SK-N-SH treated with all-trans-retinoic acid at 6 μM for 48 hours (cell line): Measurements from ENCODE around the gene ATP1B1.

Experiments used
- ATAC-seq: fragments of 200-7000 bp; cut with Tn5 transposase; 3 replicates; pipeline ENCODE4 v1.9.1; 2020; ENCODE audit warnings: mild to moderate bottlenecking, moderate library complexity
- ARNTL ChIP-seq: fragments of 450-650 bp; formaldehyde crosslinking; IDR thresholded peaks from 2 replicates; pipeline ENCODE4 v1.5.0; 2020; ENCODE audit warnings: low read depth, mild to moderate bottlenecking, moderate library complexity, borderline replicate concordance
- BACH2 ChIP-seq: fragments of 250-450 bp; sonication (Bioruptor Pico); IDR thresholded peaks from 2 replicates; pipeline ENCODE4 v1.9.0; 2021; ENCODE audit warnings: mild to moderate bottlenecking, borderline replicate concordance
- CREB5 ChIP-seq: fragments of 250-450 bp; sonication (Bioruptor Pico); IDR thresholded peaks from 2 replicates; pipeline ENCODE4 v1.5.1; 2020; ENCODE audit warnings: low read depth, mild to moderate bottlenecking, moderate library complexity
- CSDC2 ChIP-seq: fragments of 250-450 bp; sonication (Bioruptor Pico); IDR thresholded peaks from 2 replicates; pipeline ENCODE4 v1.5.0; 2020; ENCODE audit warnings: mild to moderate bottlenecking, moderate library complexity
- CSRNP3 ChIP-seq: fragments of 250-450 bp; sonication (Bioruptor Pico); IDR thresholded peaks from 2 replicates; pipeline ENCODE4 v1.5.1; 2021; ENCODE audit warnings: mild to moderate bottlenecking, moderate library complexity
- ESRRG ChIP-seq: fragments of 250-450 bp; sonication (Bioruptor Pico); IDR thresholded peaks from 2 replicates; pipeline ENCODE4 v1.6.1; 2021; ENCODE audit warnings: mild to moderate bottlenecking
- GLIS3 ChIP-seq: fragments of 250-450 bp; sonication (Bioruptor Pico); IDR thresholded peaks from 2 replicates; pipeline ENCODE4 v1.5.0; 2020; ENCODE audit warnings: mild to moderate bottlenecking, moderate library complexity
- ISL1 ChIP-seq: fragments of 250-450 bp; sonication (Bioruptor Pico); IDR thresholded peaks from 2 replicates; pipeline ENCODE4 v2.1.2; 2022; ENCODE audit warnings: mild to moderate bottlenecking, moderate library complexity
- OSR1 ChIP-seq: fragments of 250-450 bp; sonication (Bioruptor Pico); IDR thresholded peaks from 2 replicates; pipeline ENCODE4 v1.8.0; 2022; ENCODE audit warnings: moderate library complexity, mild to moderate bottlenecking, inconsistent platforms
- POU6F1 ChIP-seq: fragments of 250-450 bp; sonication (Bioruptor Pico); IDR thresholded peaks from 2 replicates; pipeline ENCODE4 v1.8.0; 2021; ENCODE audit warnings: low read depth, mild to moderate bottlenecking, moderate library complexity, borderline replicate concordance
- PPARA ChIP-seq: fragments of 250-450 bp; sonication (Bioruptor Pico); IDR thresholded peaks from 2 replicates; pipeline ENCODE4 v1.5.0; 2020; ENCODE audit warnings: mild to moderate bottlenecking, borderline replicate concordance
- RARB ChIP-seq: fragments of 250-450 bp; sonication (Bioruptor Pico); IDR thresholded peaks from 2 replicates; pipeline ENCODE4 v1.8.0; 2021; ENCODE audit warnings: mild to moderate bottlenecking, moderate library complexity
- SNAI2 ChIP-seq: fragments of 250-450 bp; sonication (Bioruptor Pico); IDR thresholded peaks from 2 replicates; pipeline ENCODE4 v1.5.0; 2020; ENCODE audit warnings: mild to moderate bottlenecking, moderate library complexity
- TCF4 ChIP-seq: fragments of 250-450 bp; sonication (Bioruptor Pico); IDR thresholded peaks from 2 replicates; pipeline ENCODE4 v1.8.0; 2021; ENCODE audit warnings: mild to moderate bottlenecking, moderate library complexity, borderline replicate concordance
- TOX ChIP-seq: fragments of 250-450 bp; sonication (Bioruptor Pico); IDR thresholded peaks from 2 replicates; pipeline ENCODE4 v1.8.0; 2021; ENCODE audit warnings: mild to moderate bottlenecking, moderate library complexity, borderline replicate concordance
- TSHZ2 ChIP-seq: fragments of 250-450 bp; sonication (Bioruptor Pico); IDR thresholded peaks from 2 replicates; pipeline ENCODE4 v1.5.0; 2020; ENCODE audit warnings: mild to moderate bottlenecking, moderate library complexity
- ZC3H10 ChIP-seq: fragments of 250-450 bp; sonication (Bioruptor Pico); IDR thresholded peaks from 2 replicates; pipeline ENCODE4 v1.5.1; 2021; ENCODE audit warnings: mild to moderate bottlenecking, moderate library complexity
- ZFP3 ChIP-seq: fragments of 250-450 bp; sonication (Bioruptor Pico); IDR thresholded peaks from 2 replicates; pipeline ENCODE4 v1.5.0; 2020; ENCODE audit warnings: mild to moderate bottlenecking, moderate library complexity
- ZFP30 ChIP-seq: fragments of 450-650 bp; formaldehyde crosslinking; IDR thresholded peaks from 2 replicates; pipeline ENCODE4 v1.5.0; 2022; ENCODE audit warnings: mild to moderate bottlenecking, moderate library complexity
- ZNF565 ChIP-seq: fragments of 450-650 bp; formaldehyde crosslinking; conservative IDR thresholded peaks from 2 replicates; pipeline ENCODE4 v1.5.0; 2020; ENCODE audit warnings: low read depth, mild to moderate bottlenecking, moderate library complexity
- ZNF70 ChIP-seq: fragments of 450-650 bp; formaldehyde crosslinking; IDR thresholded peaks from 2 replicates; pipeline ENCODE4 v1.5.0; 2020; ENCODE audit warnings: mild to moderate bottlenecking, moderate library complexity
- ZNF8 ChIP-seq: fragments of 450-650 bp; formaldehyde crosslinking; IDR thresholded peaks from 2 replicates; pipeline ENCODE4 v1.5.0; 2020; ENCODE audit warnings: mild to moderate bottlenecking, moderate library complexity

ATP1B1 gene

GRCh38 chr1:169142129-169142528 is 35.6 kb downstream of the ATP1B1 start:
- ATAC-seq: no peak
- no peak for TF ChIP-seq BACH2 (CRISPR knock-in tag)
- no peak for TF ChIP-seq PPARA (CRISPR knock-in tag)
- no peak for TF ChIP-seq SNAI2 (CRISPR knock-in tag)
- TF ChIP-seq ZFP30 (CRISPR knock-in tag): no peak
- no peak for TF ChIP-seq ZC3H10 (CRISPR knock-in tag)
- no peak for TF ChIP-seq ZFP3

- ATAC-seq: no peak
- TF ChIP-seq ISL1 (CRISPR knock-in tag): no peak
- no peak for TF ChIP-seq TCF4 (CRISPR knock-in tag)
- TF ChIP-seq CREB5: no peak
- no peak for TF ChIP-seq GLIS3
- TF ChIP-seq TOX (CRISPR knock-in tag): no peak
- TF ChIP-seq PPARA (CRISPR knock-in tag): no peak
- no peak for TF ChIP-seq OSR1 (CRISPR knock-in tag)
- no peak for TF ChIP-seq ZC3H10 (CRISPR knock-in tag)
- TF ChIP-seq ZNF70 (CRISPR knock-in tag): no peak
- no peak for TF ChIP-seq SNAI2 (CRISPR knock-in tag)
- TF ChIP-seq CSRNP3 (CRISPR knock-in tag): no peak
- TF ChIP-seq ARNTL: no peak
- TF ChIP-seq POU6F1 (CRISPR knock-in tag): no peak
- no peak for TF ChIP-seq ZNF565 (CRISPR knock-in tag)
- no peak for TF ChIP-seq BACH2 (CRISPR knock-in tag)
- TF ChIP-seq ZNF8: no peak
- no peak for TF ChIP-seq RARB (CRISPR knock-in tag)
- TF ChIP-seq ZFP3: no peak
- TF ChIP-seq ESRRG (CRISPR knock-in tag): no peak
- no peak for TF ChIP-seq CSDC2 (CRISPR knock-in tag)
Observed at GRCh38 chr1:169143346-169143745, 36.9 kb downstream of the ATP1B1 start.

GRCh38 chr1:169143984-169144383 is 37.5 kb downstream of the ATP1B1 start:
- ATAC-seq: no peak
- TF ChIP-seq TSHZ2: no peak
- TF ChIP-seq RARB (CRISPR knock-in tag): no peak
- no peak for TF ChIP-seq ZNF565 (CRISPR knock-in tag)
- TF ChIP-seq ZNF8: no peak
- no peak for TF ChIP-seq CSDC2 (CRISPR knock-in tag)

- TF ChIP-seq ZFP3 (no peak), ZNF8 (no peak), GLIS3 (no peak), ZNF565 (CRISPR knock-in tag) (no peak), OSR1 (CRISPR knock-in tag) (no peak), CSDC2 (CRISPR knock-in tag) (no peak), CSRNP3 (CRISPR knock-in tag) (no peak), TCF4 (CRISPR knock-in tag) (no peak), ZNF70 (CRISPR knock-in tag) (no peak), TOX (CRISPR knock-in tag) (no peak)
- no peak for ATAC-seq
Observed at GRCh38 chr1:169144941-169145626, 38.6 kb downstream of the ATP1B1 start.
